Peyer's patch (tissue), 4 donors: ENCODE data around the gene SMOC1. TPM values are rescaled to one million over a fixed set of nuclear protein-coding genes. Genes with fewer than 3 reads are reported as not detected.
A peak's percentile ranks its signal among the peaks of the same experiment; 100 is the strongest.

Experiments
- DNase-seq, 3 donors: peaks; one replicate each; pipeline ENCODE4 v3.0.0-alpha.2; 2017 to 2019
- H3K27ac ChIP-seq, 4 donors: fragments of 200-600 bp; sonication (generic); one replicate each; pipeline ENCODE4 v1.5.1; 2016 to 2019
- H3K27me3 ChIP-seq, 2 donors: fragments of 200-600 bp; sonication (generic); one replicate each; pipeline ENCODE4 v1.5.1; 2019
- H3K36me3 ChIP-seq, 3 donors: fragments of 200-600 bp; sonication (generic); one replicate each; pipeline ENCODE4 v1.5.1; 2016 to 2019
- H3K4me1 ChIP-seq, 4 donors: fragments of 200-600 bp; sonication (generic); one replicate each; pipeline ENCODE4 v1.5.1; 2016 to 2019
- H3K4me3 ChIP-seq, 4 donors: fragments of 200-600 bp; sonication (generic); 1 replicate in 3 of 4; 2 replicates in 1 of 4; pipeline ENCODE4 v1.5.1; 2016 to 2019; ENCODE audit warnings: mild to moderate bottlenecking in 1 of 4
- H3K9me3 ChIP-seq, 4 donors: fragments of 200-600 bp; sonication (generic); one replicate each; pipeline ENCODE4 v1.5.1; 2016 to 2019; ENCODE audit warnings: mild to moderate bottlenecking in 1 of 4
- CTCF ChIP-seq, 6 experiments: fragments of 450-650 bp in 4 of 6; fragments of 200-600 bp in 2 of 6; sonication (generic) in 1 of 6; IDR thresholded peaks; one replicate each; pipeline ENCODE4 v1.5.1; 2017 to 2019; ENCODE audit warnings: antibody characterized with exemption in 6 of 6, mild to moderate bottlenecking in 3 of 6, moderate library complexity in 1 of 6
- POLR2A ChIP-seq, 2 donors: fragments of 450-650 bp; IDR thresholded peaks; one replicate each; pipeline ENCODE4 v1.5.1; 2017; ENCODE audit warnings: antibody characterized with exemption in 2 of 2, mild to moderate bottlenecking in 2 of 2, moderate library complexity in 2 of 2
- total RNA-seq, 4 donors: library from RNA; depleted of rRNA; stranded (reverse); fragments of >200 nt; gene quantifications; one replicate each; pipeline ENCODE4 v1.1.0, GENCODE V29; 2016

SMOC1 gene
- under 1 TPM in 3 of 4 donors, not detected in 1; 0.35 to 0.54 (median 0.38) TPM for total RNA-seq

GRCh38 chr14:69879175-69880043 is at the start of gene SMOC1:
Gene SMOC1 (plus strand): TSS chr14:69879416. CDS start chr14:69879679, 263 bp downstream.
- DNase-seq = peak in 1 of 3 donors; percentile 50
- Histone ChIP-seq H3K4me3 (peak within 1 kb of the TSS in 3 of 4 donors; percentile 12 to 46 (median 36)), H3K4me1 (peaks cover 0 to 11% (median 0%) of the 10 kb centered on the region in 4 donors), H3K27me3 (peaks cover 0 to 12% of the 10 kb centered on the region in 2 donors), H3K27ac (no peak within 1 kb of the TSS), H3K36me3 (no peaks in the 10 kb centered on the region), H3K9me3 (no peaks in the 10 kb centered on the region)
- TF ChIP-seq CTCF (IDR thresholded peaks at IDR 0.05) (no peak), POLR2A (IDR thresholded peaks at IDR 0.05) (no peak)

GRCh38 chr14:69838881-69839416 is 40.3 kb upstream of the SMOC1 start:
- Histone ChIP-seq H3K27ac (no peak overlapping the region), H3K4me3 (no peak overlapping the region), H3K36me3 (no peaks in the 10 kb centered on the region), H3K27me3 (no peaks in the 10 kb centered on the region), H3K4me1 (no peaks in the 10 kb centered on the region), H3K9me3 (no peaks in the 10 kb centered on the region)
- TF ChIP-seq CTCF (IDR thresholded peaks at IDR 0.05) (no peak), POLR2A (IDR thresholded peaks at IDR 0.05) (no peak)
- no peak for DNase-seq

- H3K36me3 ChIP-seq = no peaks in the 10 kb centered on the region
- TF ChIP-seq POLR2A (IDR thresholded peaks at IDR 0.05) = no peak
- TF ChIP-seq CTCF (IDR thresholded peaks at IDR 0.05) = no peak
- no peak overlapping the region for H3K4me3 ChIP-seq
- no peaks in the 10 kb centered on the region for H3K27me3 ChIP-seq
- no peaks in the 10 kb centered on the region for H3K4me1 ChIP-seq
- H3K9me3 ChIP-seq = no peaks in the 10 kb centered on the region
- no peak for DNase-seq
- H3K27ac ChIP-seq = no peak overlapping the region
These were observed 39.6 kb upstream of the SMOC1 start for GRCh38 chr14:69839661-69840060.

GRCh38 chr14:69841656-69842055 is 37.6 kb upstream of the SMOC1 start:
- no peak for TF ChIP-seq CTCF (IDR thresholded peaks at IDR 0.05)
- TF ChIP-seq POLR2A (IDR thresholded peaks at IDR 0.05) = no peak
- Histone ChIP-seq H3K36me3 (no peaks in the 10 kb centered on the region), H3K9me3 (no peaks in the 10 kb centered on the region), H3K4me3 (no peak overlapping the region), H3K27me3 (no peaks in the 10 kb centered on the region), H3K4me1 (no peaks in the 10 kb centered on the region), H3K27ac (no peak overlapping the region)
- DNase-seq = no peak

GRCh38 chr14:69842686-69843420 is 36.4 kb upstream of the SMOC1 start:
- Histone ChIP-seq H3K27me3 (no peaks in the 10 kb centered on the region), H3K36me3 (no peaks in the 10 kb centered on the region), H3K9me3 (no peaks in the 10 kb centered on the region), H3K27ac (no peak overlapping the region), H3K4me1 (no peaks in the 10 kb centered on the region), H3K4me3 (no peak overlapping the region)
- DNase-seq = no peak
- TF ChIP-seq POLR2A (IDR thresholded peaks at IDR 0.05) (no peak), CTCF (IDR thresholded peaks at IDR 0.05) (no peak)
